DMS 273 treated with DMSO at 0.1 percent for 48 hours (cell line): Measurements from ENCODE around the gene SLC44A1.

Source experiments
- DNase-seq: peaks from one replicate; lab custom pipeline; 2025; lab: John Stamatoyannopoulos, UW

SLC44A1 gene

GRCh38 chr9:105273731-105274130, 29.3 kb downstream of the SLC44A1 start:
- no peak for DNase-seq

DNA sequence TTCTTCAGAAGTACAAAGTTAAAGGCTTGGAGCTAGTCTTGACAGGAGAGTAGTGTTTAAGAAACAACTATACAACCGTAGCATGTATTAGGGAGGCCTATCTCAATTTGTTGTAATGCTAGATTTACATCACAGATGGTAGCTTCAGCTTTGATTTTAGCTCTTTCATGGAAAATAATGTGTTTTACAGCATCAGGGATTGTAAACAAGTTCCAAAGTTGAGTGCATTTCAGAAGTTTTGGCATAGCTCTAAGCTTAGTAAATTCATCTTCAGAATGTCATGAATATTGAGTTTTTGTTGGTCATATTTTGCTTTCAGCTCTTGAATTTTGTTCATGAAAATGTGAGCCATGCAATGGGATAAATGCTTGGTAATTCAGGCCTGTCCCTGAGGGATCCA, 30.7 kb downstream of the SLC44A1 start:
- DNase-seq, result no peak

DNA sequence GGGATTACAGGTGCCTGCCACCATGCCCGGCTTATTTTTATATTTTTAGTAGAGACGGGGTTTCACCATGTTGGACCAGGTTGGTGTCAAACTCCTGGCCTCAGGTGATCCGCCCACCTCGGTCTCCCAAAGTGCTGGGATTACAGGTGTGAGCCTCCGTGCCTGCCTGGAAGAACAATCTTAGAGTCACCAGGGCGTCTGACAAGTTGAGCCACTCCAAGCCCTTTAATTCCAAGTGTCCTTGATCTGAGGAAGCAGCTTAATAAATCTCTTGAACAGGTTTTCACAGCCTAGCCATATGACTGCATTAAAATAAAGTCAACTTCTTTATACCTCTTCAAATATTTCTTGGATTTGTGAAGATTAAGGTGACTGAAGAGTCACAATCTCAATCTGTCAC, 31.5 kb downstream of the SLC44A1 start:
- no peak for DNase-seq

GRCh38 chr9:105278751-105279150, 34.3 kb downstream of the SLC44A1 start:
- DNase-seq, result no peak

GRCh38 chr9:105280691-105281090, 36.2 kb downstream of the SLC44A1 start:
- DNase-seq, result no peak

- DNase-seq, result no peak
Measured at GRCh38 chr9:105281272-105281671, 36.8 kb downstream of the SLC44A1 start.

DNA sequence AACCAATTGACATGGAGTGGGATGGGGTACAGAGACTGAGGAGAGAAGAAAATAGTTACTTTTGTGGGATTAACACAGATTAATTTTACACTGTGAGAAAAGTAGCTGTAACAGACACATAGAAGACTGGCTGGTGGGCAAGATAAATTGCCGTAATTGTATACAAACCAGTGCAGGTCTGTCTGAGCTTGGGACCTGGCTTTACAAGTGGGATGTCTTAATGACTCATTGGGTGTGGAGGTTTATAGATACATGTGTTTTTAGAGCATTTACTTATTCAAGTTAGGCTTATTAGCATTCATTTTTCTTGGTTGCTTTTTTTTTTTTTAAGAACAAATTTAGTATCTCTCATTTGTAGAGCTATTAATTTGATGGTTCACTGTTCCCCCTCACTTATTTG, 37.5 kb downstream of the SLC44A1 start:
- no peak for DNase-seq

DNA sequence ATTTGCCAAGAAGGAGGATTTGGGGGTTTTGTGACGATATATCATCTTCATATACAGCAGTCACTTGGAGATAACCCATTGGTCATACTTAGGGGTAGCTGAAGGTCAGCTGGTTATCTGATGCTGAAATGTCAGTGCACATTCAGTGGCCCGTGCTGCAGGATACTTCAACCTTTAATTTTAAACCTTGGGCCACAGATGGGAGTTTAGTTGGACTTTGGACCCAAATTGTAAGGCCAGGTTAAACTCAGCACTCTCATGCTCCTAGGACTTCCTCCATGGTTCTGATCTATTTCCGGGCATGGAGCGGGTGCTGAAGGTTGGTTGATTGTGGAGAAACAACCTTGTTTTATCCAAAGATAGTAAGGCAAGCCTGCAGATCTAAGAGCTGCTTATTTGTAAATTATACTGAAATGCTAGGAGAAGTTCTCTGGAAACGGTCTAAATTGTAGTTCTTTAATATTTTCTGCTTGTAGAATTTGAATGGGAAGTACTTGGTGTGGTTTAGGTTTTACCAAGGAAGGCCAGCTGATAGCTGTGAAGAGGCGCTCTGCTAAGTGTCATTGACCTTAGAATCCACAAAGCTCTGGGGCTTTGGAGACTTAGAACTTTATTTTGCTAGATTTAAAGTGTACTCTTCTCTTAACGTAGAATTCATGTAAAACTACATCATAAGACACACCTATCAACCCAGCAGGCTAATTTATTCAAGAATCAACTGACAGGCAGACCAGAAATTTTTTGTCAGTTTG, 38.6 kb downstream of the SLC44A1 start:
- DNase-seq, result no peak

DNA sequence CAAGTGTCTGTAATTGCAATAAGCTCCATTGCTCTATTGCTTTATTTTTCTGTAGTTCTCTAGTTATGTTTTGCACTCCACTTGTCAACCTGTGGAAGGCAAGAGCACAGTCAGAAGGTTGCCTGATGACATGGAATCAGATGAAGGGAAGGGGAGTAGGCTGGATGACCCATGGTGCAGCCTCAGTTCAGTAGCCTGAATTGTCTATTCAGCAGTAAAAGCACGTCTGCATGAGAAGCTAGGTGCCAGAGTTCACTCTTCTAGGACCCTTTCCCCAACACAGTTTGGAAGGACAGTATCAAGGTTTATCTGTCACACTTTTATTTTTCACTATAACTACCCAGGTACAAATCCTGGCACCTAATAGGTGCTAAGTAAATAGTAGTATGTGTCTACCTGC, 39.3 kb downstream of the SLC44A1 start:
- DNase-seq, result no peak

DNA sequence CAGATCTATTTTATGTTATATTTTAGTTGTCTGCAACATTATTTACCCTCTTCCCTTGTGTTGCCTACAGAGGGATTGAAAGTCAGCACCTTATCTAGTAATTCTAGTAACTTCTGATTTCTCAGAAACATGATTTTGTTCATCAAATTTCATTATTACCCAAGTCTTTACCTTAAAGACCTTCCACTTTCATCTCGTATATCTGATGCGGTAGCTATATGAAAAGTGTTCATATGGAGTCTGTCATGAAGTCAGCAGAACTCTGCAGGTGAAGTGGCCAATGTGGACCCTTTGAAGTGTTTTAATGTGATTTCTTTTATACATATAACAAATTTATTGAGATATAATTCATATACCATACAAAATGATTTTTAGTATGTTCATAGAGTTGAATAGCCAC, 40.0 kb downstream of the SLC44A1 start:
- DNase-seq, result no peak

GRCh38 chr9:105286098-105286497, 41.6 kb downstream of the SLC44A1 start:
- DNase-seq, result no peak

GRCh38 chr9:105289305-105289704, 44.9 kb downstream of the SLC44A1 start:
- no peak for DNase-seq

GRCh38 chr9:105290418-105290817, 46.0 kb downstream of the SLC44A1 start:
- DNase-seq, result no peak

DNA sequence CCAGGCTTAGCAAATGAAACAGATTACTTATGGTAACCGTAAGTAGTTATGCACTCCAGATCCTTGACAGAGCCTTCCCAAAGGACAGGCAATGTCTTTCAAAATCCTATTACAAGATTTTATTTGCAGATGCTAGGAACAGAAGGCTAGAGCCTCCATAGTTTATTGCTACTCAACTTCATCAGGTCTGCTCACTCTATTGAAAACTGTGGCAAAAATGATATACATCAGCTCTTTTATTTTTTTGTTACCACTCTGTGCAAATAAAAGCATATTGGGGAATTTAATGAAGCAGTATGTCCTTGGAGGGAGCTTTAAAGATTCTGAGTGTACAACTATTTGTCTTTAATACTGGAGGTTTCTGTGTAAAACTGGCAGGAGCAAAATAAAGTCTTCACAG, 46.5 kb downstream of the SLC44A1 start:
- no peak for DNase-seq

- DNase-seq, result no peak
Measured at GRCh38 chr9:105291422-105291859, 47.0 kb downstream of the SLC44A1 start.

DNA sequence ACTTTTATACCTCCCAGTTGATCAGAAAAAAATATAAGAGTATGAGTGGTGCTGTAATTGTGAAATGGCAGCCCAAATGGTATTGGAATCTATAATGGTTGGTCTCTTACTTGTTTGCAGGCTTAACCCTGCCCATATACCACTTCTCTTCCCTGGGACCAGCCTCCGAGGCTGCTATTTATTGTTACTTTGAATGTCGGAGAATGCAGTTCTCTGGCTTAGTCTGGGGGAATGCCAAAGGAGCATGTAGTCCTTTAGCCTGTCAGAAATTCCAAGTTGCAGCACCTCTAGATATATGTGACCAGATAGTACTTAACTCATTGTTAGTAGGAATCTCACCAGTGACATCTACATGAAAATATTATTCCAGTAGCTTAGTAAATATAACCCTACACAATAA, 47.5 kb downstream of the SLC44A1 start:
- no peak for DNase-seq

DNA sequence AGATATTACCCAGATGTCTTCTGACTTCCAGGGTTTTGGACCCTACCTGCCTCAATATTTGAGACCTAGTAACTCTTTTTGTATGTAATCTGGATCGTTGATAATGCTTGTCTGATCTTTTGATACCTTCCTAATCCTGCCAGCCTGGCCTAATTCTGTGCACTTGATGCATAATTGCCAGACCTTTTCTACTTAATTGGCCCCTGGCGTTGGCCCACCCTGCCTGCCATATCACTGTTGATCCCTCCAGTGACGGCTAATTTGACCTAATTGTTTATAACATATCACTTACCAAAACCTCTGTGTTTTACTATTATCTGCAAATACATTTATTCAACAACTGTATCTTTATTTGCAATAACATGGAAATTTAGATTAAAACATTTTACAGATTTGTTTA, 49.0 kb downstream of the SLC44A1 start:
- no peak for DNase-seq

DNA sequence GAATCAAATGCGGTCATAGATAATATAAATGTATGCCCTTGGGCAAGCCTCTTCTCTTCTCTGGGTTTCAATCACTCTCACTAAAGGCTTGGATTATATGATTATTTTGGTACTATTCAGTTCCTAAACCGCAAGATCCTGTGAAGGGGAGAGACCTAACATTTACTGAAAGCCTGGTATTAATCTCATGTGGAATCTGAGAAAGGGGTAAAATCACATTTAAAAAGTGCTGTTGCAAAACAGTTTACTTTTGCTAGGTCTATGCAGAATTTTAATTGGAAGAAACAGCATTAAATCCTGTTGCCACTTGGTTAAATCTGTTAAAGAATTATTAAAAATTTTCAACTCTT, 50.7 kb downstream of the SLC44A1 start:
- DNase-seq, result no peak

DNA sequence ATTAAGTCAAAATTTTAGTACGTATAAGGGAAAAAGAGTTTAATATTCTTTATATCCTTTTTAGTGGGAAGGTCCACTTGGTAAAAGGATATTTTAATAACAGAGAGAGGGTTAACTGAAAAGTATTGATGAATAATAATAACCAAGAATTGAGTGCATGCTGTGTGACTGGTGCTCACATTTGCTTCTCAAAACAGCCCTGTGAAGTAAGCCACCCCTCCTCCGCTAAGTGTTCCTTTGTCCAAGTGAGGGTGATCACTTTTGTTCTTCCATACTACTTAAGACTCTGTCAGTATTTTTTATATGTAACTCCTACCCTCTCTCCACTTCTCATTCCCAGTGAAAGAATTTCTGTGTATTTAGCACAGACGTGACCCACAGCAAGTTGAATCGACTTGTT, 51.5 kb downstream of the SLC44A1 start:
- DNase-seq, result no peak

DNA sequence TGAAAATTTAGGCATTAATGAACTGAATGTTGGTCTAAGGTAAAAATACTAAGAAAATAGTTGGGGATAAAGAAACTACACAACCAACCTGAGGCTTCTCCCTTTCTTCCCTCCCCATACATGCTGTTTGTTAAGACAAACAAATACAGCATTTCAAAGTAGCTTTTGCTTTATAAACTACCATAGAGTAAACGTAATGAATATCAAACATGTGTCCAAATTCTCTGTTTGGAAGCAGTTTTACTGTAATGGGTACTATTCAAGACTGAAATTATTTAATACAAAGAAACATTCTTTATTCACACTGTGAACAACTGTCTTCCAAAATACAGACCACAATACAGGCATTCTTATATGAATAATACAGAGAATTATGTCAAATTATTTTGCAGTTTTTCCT, 52.0 kb downstream of the SLC44A1 start:
- DNase-seq, result no peak

- no peak for DNase-seq
Measured at GRCh38 chr9:105296877-105297287, 52.4 kb downstream of the SLC44A1 start.

DNA sequence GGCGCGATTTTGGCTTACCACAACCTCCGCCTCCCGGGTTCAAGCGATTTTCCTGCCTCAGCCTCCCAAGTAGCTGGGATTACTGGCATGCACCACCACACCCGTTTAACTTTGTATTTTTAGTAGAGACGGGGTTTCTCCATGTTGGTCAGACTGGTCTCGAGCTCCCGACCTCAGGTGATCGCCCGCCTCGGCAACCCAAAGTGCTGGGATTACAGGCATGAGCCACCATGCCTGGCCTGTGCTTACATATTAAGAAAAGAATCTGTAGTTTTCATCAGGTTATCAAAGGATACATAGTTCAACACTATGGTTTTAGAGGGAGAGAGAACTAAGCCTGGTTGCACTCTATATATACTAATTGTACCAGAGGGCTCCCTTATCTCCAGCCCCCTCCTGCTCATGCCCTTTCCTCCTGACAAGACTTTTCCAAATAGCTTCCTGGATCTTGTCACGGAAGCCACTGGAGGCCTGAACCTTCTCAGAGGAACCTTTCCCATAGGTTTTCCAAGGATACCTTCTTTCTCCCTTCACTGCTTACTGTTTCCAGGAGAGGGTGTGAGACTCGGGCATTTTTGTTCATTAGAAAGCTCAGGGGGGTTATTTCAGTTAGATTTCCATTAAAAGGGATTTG, 53.1 kb downstream of the SLC44A1 start:
- no peak for DNase-seq

DNA sequence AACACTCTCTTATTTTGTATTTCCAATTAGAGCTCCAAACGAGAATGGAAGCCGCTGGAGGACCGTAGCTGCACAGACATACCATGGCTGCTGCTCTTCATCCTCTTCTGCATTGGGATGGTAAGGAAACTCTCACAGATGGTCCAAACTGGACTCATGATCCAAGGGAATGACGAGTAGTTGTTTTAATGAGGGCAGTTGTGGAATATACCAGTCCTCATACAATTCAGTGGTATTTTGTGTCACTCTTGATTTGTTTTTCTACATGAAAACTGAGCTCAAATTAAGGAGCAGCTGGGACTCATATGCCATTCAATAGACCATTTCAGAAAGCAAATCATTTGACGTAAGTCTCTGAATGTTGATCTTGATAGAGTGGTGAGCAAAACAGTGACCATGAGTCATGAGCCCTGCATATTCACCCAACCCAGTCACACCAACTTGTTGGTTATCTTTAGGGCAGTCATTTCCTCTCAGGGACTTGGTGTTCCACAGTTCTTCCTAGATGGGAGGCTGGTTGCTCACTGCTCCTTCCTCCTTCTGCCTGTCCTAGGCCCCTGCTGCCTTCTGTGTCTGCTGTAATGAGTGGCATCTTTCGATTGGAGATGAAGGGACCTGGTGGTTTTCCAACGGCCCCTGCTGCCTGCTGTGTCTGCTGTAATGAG, 54.9 kb downstream of the SLC44A1 start:
- no peak for DNase-seq
